Epidermal melanocyte (primary cell): Measurements from ENCODE around the gene AIFM2.
"Not testable (repeated sequence)": the region's sequence is repeated elsewhere in the genome, so short reads cannot be mapped to it uniquely, and the experiment has no call there.

Experiments used
- DNase-seq: peaks from one replicate; pipeline ENCODE4 v3.0.0; 2011; ENCODE audit warnings: low spot score; ENCODE audit not compliant: insufficient read length

The AIFM2 gene

DNA sequence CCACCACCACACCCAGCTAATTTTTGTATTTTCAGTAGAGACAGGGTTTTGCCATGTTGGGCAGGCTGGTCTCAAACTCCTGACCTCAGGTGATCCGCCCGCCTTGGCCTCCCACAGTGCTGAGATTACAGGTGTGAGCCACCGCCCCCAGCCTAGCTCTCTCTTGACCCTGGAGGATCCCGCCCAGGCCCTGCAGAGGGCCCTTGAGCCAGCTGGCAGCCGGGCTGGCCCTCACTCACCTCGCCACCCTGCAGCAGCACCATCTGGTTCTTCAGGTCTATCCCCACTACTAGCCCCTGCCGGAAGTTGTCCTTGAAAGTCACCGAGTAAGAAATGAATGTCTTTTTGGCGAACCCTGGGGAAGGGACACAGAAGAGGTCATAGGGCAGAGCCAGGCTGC is 9.5 kb downstream of the AIFM2 start:
- DNase-seq, result not testable (repeated sequence)

DNA sequence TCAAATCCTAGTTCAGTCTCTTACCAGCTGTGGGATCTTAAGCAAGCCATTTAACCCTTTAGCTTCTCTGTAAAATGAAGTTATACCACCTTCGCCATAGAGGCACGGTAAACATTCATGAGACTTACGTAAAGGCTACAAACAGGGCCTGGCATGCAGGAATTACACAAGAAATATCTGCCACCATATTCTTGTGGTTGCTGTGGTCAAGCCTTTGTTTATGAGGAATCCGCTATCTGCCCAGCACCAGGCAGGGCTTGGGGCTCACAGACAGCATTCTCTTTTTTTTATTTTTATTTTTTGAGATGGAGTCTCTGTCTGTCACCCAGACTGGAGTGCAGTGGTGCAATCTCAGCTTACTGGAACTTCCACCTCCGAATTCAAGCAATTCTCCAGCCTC is 9.9 kb downstream of the AIFM2 start:
- no peak for DNase-seq

DNA sequence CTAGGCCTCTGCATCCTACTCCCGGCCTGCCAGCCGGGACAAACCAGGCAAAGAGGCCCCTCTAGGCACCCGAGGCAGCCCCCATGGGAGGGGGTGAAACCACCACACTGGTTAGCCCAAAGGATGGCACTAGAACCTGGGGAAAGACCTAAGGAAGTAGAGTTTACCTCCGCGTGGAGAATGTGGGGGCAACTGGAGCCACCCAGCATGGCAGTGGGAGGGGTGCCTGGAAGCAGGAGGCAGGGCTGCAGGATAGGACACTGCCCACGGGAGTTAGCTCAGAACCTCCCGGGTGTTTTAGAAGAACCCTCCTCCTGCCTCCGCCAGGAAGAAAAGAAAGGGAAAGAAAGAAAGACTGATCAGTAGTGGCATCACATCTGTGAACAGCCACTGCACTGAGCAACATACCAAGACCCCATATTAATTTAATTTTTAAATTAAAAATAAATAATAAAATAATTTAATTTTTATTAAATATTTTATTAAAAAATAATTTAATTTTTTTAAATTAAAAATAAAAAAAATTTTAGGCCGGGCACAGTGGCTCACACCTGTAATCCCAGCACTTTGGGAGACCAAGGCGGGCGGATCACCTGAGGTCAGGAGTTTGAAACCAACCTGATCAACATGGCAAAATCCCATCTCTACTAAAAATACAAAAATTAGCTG is 11.2 kb downstream of the AIFM2 start:
- DNase-seq, result no peak

DNA sequence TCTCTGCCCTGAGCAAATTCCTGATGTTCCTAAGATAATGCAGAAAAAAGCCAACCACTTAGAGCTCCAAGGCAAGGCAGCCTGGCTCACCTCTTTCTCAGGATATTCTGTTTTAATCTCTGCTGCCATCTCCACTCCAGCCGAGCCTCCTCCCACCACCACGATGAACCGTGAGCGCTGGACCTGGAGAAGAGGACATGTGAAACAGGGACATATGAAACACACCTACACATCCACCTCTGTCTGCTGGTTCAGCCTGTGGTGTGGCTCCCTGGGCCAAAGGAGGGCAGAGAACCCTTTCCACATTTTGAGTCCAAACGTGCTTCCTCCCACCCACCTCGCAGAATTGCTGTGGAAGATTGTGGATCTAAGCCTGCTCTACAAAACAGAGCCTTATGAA is 12.2 kb downstream of the AIFM2 start:
- no peak for DNase-seq

DNA sequence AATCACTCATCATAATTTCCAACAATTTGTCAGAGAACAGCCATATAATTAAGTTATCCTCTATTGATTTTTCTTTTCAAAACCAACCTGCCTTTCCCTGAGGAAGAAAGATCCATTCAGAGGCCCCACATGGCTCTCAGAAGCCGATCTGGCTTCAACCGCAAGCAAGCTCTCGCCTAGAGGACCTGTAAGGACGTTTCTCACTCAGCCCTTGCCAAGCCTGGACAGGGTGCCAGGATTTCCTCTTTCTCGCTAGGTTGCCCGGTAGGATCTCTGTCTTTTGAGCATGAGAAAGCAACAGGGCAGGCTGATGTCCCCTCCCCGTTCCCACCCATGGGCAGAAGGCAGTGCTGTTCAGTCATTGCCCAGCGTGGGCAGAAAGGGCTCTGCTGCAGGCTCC is 13.0 kb downstream of the AIFM2 start:
- DNase-seq, result no peak

DNA sequence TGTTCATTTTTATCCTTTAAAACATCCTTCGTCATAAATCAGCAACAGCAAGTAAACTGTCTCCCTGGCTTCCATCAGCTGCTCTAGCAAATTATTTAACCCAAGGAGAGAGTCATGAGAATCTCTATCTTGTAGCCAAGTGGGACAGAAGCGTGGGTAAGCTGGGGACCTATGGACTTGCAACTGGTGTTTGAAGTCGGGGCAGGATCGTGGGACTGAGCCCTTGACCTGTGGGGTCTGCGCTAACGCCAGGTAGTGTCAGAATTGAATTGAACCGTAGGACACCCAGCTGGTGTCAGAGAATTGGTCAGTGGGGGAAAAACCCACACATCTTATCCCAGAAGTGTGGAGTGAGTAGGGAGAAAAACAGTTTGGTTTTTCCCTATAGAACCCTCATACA is 13.4 kb downstream of the AIFM2 start:
- DNase-seq, result no peak

DNA sequence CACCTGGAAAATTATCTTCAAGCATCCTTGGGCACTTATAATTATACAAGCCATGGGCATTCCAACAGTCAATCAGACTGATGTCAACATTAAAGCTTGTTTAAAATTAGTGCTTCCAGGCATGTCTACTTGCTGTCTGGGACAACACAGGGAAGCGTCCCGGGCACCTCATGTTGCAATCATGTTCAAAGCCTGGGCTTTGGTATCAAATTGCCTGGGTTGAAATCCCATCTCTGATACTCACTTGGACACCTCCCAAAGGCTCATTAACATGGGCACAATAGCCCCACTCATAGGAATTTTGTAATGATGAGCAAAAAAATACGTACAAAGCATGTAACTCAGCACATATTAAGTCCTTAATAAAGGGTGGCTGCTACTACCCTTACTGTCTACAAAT is 14.4 kb downstream of the AIFM2 start:
- DNase-seq, result no peak

DNA sequence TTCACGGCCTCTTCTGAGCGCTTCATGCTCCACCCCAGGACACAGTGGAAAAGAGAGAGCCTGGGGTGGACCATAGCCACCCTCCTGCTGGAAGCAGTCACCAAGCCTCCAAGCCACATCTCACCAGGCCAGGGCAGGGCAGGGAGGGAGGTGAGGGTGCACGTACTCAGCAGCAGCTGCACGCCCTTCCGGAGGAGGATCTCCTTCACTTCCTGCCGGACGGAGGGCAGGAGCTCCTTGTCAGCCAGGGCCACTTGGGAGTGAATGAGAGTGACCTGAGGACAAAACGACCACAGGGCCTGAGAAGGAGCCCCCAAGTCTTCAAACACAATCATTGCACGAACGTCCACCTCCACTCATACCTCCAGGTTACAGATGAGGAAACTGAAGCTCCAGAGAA is 15.0 kb downstream of the AIFM2 start:
- no peak for DNase-seq

DNA sequence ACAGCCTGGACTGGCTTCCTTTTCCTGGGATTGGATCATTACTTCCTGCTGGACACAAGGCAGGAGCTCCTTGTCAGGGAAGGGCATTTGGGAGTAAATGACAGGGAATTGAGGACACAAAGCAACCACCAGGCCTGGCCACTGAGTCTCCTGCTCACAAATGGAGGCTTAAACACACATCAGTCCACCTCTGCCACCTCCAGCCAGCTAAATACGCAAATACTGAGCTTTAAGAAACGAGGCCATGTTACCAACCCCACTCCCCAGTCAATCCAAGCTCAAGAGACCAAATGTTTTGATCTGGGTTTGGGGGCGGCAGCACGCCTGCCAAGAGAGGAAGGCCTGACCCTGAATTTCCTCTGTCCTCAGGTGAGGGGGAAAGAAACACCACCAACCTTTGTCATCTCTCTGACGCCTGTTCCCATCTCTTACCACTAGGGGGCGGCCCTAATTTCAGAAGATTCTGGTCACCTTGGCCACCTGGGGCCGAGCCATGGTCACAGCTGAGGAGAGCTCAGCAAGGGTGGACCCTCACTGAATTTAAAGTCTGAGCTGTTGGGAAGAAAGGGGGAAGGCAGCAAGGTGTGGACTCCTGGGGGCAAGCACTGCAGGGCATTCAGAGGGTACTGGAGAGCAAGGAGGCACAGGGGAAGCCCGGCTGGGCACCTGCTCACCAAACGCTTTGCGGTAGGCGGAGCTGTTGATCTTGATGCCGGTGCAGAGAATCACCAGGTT is 16.5 kb downstream of the AIFM2 start:
- DNase-seq, result no peak

DNA sequence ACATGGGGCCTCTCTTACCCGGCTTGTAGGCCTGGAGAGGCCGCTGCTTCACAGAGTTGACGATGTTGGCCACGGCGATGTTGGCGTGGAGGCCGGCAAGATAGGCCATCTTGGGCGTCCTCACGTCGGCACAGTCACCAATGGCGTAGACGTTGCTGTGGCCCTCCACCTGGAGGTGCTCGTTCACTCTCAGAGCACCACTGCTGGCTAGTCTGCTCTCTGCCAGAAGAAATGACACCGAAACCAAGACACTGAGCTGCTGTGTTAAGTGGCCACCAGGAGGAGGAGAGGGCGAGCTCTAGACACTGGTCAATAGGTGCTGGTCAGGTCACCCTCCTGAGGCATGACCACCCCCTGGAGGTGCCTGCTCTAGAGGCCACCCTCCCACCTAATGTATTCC is 17.7 kb downstream of the AIFM2 start:
- DNase-seq, result no peak

DNA sequence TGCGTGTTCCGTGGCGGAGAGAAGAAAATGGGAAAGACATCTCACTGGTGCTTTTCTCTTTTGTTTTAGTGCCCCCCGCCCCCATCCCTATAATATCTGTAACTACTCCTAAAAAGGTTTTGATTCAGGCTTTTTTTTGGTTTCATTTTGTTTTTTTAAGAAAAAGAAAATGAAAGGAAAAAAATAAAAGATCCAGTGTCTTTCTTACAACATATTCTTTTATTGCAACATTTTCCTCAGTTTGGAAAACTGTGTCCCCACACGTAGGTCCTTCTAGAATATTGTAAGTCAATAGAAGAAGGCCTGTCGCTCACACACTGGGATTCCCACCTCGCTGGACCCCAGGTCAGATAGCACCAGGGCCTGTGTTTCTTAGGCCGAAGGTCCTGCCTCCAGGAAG is 20.6 kb downstream of the AIFM2 start:
- DNase-seq, result no peak

DNA sequence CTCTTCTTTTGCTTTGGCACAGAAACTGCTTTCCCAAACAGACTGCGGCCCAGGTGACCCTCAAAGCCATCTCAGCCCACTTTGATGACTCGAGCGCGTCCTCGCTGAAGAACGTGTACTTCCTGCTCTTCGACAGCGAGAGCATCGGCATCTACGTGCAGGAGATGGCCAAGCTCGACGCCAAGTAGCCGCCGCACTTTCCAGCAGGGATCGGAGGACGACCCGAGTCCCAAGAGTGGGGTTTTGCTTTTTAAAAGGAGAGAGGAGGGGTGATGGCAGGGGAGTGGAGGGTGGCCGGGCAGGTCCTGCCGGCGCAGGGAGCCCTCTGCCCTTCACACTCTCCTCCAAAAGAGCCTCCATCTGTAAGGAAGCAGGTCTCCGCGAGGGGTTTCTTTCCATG is 21.1 kb downstream of the AIFM2 start:
- DNase-seq, result no peak

DNA sequence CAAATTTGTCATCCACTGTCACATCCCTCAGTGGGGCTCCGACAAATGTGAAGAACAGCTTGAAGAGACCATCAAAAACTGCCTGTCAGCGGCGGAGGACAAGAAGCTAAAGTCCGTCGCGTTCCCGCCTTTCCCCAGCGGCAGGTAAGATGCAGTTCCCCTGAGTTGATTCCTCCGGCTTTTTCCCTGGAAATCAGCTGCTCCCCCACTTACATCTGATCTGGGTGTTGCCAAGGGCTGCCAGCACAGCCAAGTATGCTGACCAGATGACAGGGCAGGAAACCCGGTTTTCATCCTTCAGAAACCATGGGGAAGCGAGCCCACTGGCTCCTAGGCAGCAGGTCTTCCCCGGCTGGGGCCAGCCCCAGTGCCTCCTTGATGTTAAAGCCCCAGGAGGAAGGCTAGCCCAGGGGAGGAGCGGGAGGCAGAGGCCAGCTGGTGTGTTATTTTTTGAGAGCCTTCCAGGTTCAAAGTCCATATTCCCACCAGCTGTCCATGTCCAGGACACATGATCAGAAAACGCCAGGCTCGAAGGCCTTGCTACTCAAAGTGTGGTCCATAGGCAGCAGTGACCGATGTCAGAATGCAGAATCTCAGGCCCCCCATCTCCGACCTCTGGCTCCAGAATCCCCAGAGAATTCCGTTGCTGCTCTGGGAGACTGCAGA is 23.4 kb downstream of the AIFM2 start:
- DNase-seq, result no peak

DNA sequence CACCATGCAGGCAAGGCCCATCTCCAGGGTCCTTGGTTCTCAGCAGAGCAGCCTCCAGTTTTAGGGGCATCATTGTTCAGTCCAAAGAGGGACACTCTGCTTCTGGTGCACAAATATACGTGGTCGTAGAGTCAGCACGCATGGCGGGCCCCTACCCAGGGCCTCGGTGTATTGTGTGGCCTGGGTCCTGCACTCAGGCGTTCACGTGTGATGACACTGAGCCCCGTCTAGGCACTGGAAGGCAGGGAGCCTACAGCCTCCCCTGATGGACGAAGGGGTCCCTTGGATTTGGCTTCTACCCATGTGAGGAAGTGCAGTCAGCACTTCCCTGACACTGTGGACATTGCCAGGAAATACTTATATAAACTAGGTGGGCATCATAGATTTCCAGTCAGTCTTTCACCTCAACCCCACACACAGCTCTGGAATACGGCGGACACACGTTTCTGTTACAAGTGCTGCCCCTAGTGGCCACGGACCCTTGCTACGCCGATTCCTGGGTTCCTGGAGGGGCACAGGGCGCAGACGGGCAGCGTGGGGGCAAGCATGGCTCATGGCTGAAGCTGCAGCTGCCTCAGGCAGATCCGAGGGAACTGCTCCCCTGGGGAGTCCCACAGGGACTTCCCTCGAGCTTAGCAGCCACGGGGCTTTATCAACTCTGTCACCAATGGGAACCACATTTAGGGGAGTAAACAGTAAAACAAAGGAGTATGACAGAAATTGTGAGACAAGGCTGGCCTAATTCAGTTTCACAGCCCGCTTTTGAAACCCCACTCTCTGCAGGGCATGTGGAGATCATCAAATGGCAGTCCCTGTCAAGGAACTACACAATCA is 25.4 kb downstream of the AIFM2 start:
- no peak for DNase-seq

DNA sequence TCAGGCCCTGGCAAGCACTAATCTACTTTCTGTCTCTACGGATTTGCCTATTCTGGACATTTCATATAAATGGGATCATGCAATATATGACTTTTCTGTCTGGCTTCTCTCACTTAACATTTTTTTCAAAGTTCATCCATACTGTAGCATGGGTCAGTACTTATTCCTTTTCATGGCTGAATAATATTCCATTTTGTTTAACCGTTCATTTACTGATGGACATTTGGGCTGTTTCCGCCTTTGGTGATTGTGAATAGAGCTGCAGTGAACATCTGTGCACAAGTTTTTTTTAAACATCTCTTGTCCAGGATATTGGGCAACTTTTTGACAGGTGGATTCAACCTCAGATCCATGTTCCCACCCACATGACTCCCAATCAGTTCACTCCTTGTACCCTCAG is 31.0 kb downstream of the AIFM2 start:
- no peak for DNase-seq

DNA sequence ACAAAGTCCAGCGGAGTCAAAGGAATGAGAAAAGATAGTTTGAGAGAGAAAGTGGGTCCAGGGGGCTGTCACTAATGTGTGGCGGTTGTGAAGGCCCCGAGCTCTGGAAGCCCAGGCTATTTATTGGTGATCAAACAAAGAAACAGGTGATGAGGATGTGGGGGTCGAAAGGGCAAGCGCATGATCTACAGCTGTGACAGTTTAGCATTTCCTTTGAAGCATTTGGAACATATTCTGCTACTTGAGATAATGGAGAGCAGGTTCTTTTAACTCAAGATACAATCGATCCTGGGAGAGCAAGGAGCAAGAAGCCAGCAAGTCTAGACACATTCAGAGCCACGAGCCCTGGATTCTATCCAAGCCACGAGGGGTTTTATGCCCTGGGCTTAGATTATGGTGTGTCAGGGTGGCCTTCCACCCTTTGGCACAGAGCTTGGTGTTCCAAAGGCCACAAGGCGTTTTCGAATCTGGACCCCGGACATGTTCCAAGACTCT is 31.5 kb downstream of the AIFM2 start:
- not testable (repeated sequence) for DNase-seq

DNA sequence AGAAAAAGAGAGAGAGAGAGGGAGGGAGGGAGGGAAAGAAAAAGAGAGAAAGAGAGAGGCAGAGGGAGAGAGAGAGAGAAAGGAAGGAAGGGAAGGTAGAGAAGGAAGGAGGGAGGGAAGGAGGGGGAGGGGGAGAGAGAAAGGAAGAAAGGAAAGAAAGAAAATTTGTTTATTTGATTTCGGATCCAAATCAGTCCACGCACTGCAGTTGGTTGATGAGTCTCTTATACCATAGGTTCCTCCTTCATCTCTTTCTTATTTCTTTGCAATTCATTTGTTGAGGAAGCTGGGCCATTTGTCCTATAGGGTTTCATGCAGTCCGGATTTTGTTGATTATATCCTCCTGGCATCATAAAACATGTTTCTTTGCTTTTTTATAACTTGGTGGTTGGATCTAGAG is 34.4 kb downstream of the AIFM2 start:
- no peak for DNase-seq

DNA sequence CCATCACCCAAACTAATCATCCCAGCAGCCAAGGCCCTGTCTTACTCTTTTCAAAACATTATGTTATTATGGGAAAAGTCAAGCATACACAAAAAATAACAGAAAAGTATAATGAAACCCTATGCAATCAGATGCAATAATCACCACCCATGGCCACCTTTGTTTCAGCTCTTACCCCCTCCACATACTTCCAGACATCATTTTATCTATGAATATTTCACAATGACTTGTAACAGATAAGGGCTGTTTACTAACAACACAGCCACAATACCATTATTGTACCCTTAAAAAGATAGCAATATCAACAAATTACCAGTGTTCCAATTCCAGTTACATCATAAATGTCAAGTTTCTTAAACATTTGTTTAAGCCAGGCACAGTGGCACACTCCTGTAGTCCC is 35.2 kb downstream of the AIFM2 start:
- no peak for DNase-seq

DNA sequence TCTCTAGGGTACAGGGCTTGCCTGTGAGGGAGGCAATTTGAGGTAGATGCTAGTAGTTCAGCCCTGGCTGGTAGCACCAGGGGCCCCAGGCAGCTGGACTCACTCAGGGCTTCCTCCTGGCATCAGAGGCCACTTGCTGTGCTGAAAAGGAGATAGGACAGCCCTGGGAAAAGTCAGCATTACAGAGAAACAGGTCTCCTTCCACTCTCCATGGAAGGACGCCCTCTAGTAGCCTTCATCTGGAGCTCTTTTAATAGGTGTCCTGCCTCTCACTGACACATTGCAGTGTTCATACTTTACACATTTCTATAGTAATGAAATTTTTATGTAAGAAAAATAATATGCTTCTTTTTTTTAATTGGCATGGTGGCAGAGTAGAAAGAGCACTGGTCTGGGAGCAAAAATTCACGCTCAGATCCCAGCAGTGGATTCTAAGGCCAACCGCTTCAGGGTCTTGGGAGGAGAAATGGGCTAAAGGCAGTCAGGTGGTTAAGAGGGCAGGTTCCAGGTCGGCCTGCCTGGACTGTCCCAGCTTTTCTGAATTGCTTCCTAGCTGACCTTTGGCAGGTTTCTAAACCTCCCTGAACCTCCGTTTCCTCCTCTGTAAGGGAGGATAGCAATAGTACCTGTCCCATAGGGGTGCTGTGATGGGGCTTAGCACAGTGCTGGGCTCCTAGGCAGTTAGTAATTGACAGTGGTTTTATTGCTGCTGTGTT is 35.8 kb downstream of the AIFM2 start:
- DNase-seq, result no peak

DNA sequence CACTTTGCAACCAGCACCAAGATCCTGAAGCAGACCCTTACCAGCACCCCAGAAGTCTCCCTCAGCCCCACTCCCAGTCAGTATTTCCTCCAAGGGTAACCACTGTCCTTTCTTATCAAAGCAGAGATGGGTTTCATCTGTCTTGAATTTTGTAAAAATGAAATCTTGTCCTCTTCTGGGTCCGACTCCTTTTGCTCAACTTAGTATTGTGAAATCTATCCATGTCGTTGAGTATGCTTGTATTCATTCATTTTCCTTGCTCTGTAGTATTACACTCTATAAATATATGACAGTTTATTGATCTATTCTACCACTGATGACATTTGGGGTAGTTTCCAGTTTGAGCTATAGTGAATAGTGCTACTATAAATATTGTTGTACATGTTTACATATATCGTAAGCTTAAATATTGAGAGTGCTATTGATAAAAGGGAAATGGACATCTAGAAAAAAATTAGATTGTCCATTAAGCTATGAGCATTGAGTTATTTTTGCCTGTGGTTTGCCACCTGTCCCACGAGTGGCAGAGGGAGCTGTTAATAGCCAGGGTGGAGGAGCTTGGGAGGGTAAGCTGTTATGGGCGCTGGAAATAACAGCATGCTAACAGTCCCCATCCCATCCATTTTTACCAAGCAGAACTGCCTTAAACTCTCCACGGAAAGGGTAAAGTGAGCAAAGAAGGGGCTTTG is 36.5 kb downstream of the AIFM2 start:
- DNase-seq, result no peak
